HEK293 (cell line): ENCODE data around the gene AGT.

Source experiments
- CTCF ChIP-seq: fragments of 450-650 bp; formaldehyde crosslinking; IDR thresholded peaks from 2 replicates; pipeline ENCODE4 v1.5.1; 2016; ENCODE audit warnings: missing biosample characterization, missing genetic modification characterization
- INSM2 ChIP-seq: fragments of 450-650 bp; formaldehyde crosslinking; IDR thresholded peaks from 2 replicates; pipeline ENCODE4 v1.5.1; 2016; ENCODE audit warnings: missing biosample characterization, missing genetic modification characterization
- KLF10 ChIP-seq: fragments of 450-650 bp; IDR thresholded peaks from 2 replicates; pipeline ENCODE4 v1.5.1; 2018; ENCODE audit warnings: missing biosample characterization, mild to moderate bottlenecking, missing genetic modification characterization
- OSR2 ChIP-seq: fragments of 450-650 bp; formaldehyde crosslinking; IDR thresholded peaks from 2 replicates; pipeline ENCODE4 v1.5.1; 2016; ENCODE audit warnings: missing biosample characterization, missing genetic modification characterization
- REST ChIP-seq: fragments of 450-650 bp; formaldehyde crosslinking; IDR thresholded peaks from 2 replicates; pipeline ENCODE4 v1.5.1; 2016; ENCODE audit warnings: missing biosample characterization, missing genetic modification characterization
- ZBTB20 ChIP-seq: fragments of 450-650 bp; formaldehyde crosslinking; IDR thresholded peaks from 2 replicates; pipeline ENCODE4 v1.5.1; 2016; ENCODE audit warnings: missing biosample characterization, missing genetic modification characterization
- ZNF114 ChIP-seq: fragments of 450-650 bp; formaldehyde crosslinking; IDR thresholded peaks from 2 replicates; pipeline ENCODE4 v1.5.0; 2017; ENCODE audit warnings: missing biosample characterization, missing genetic modification characterization
- ZNF148 ChIP-seq: fragments of 450-650 bp; formaldehyde crosslinking; IDR thresholded peaks from 2 replicates; pipeline ENCODE4 v1.5.0; 2017; ENCODE audit warnings: missing biosample characterization, missing genetic modification characterization, borderline replicate concordance
- ZNF19 ChIP-seq: fragments of 450-650 bp; formaldehyde crosslinking; IDR thresholded peaks from 2 replicates; pipeline ENCODE4; 2016; ENCODE audit warnings: missing biosample characterization, missing genetic modification characterization, low read depth
- ZNF302 ChIP-seq: fragments of 450-650 bp; formaldehyde crosslinking; IDR thresholded peaks from 2 replicates; pipeline ENCODE4 v1.5.1; 2016; ENCODE audit warnings: missing biosample characterization, missing genetic modification characterization, low read depth
- ZNF677 ChIP-seq: fragments of 450-650 bp; IDR thresholded peaks from 2 replicates; pipeline ENCODE4 v1.5.0; 2018; ENCODE audit warnings: missing biosample characterization, mild to moderate bottlenecking, missing genetic modification characterization, moderate library complexity
- ZNF704 ChIP-seq: fragments of 450-650 bp; formaldehyde crosslinking; IDR thresholded peaks from 2 replicates; pipeline ENCODE4 v1.5.1; 2016; ENCODE audit warnings: missing biosample characterization, missing genetic modification characterization
- ZNF707 ChIP-seq: fragments of 450-650 bp; formaldehyde crosslinking; IDR thresholded peaks from 2 replicates; pipeline ENCODE4 v1.5.1; 2016; ENCODE audit warnings: missing biosample characterization, missing genetic modification characterization
- ZNF776 ChIP-seq: fragments of 450-650 bp; formaldehyde crosslinking; IDR thresholded peaks from 2 replicates; pipeline ENCODE4 v1.5.0; 2017; ENCODE audit warnings: missing biosample characterization, missing genetic modification characterization, borderline replicate concordance

GRCh38 chr1:230706020-230706699 lies 7.8 kb downstream of the AGT start:
- TF ChIP-seq CTCF, result no peak
- TF ChIP-seq ZBTB20 (tag by site-specific recombination), result no peak
- TF ChIP-seq ZNF776 (tag by site-specific recombination), result no peak
- no peak for TF ChIP-seq KLF10
- no peak for TF ChIP-seq ZNF148
- no peak for TF ChIP-seq ZNF707 (tag by site-specific recombination)
- no peak for TF ChIP-seq REST (tag by site-specific recombination)
- no peak for TF ChIP-seq ZNF19 (tag by site-specific recombination)
- TF ChIP-seq INSM2 (tag by site-specific recombination), result no peak
- TF ChIP-seq OSR2 (tag by site-specific recombination), result no peak
- no peak for TF ChIP-seq ZNF114
- no peak for TF ChIP-seq ZNF704
- no peak for TF ChIP-seq ZNF302 (tag by site-specific recombination)
- TF ChIP-seq ZNF677, result no peak
